ENCODE results near the gene GPAM.
"Not testable (repeated sequence)": the region's sequence is repeated elsewhere in the genome, so short reads cannot be mapped to it uniquely, and the experiment has no call there.

DNA sequence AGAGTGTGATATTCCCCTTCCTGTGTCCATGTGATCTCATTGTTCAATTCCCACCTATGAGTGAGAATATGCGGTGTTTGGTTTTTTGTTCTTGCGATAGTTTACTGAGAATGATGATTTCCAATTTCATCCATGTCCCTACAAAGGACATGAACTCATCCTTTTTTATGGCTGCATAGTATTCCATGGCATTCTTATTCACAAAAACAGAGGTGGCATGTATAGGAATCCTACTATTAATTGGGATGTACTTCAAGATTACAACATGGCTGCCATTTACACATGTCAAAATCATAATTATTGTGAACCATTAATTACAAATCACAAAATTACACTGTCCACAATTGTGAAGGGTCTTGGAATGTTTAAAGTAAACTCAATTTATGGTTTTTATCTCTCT lies 14.1 kb upstream of the GPAM start:
- not testable (repeated sequence) for TF ChIP-seq FOXM1 (IDR thresholded peaks at IDR 0.05; ENCODE audit: borderline replicate concordance); SUZ12 (IDR thresholded peaks at IDR 0.05); ARNT (IDR thresholded peaks at IDR 0.05); BHLHE40 (IDR thresholded peaks at IDR 0.05; ENCODE audit: borderline replicate concordance); ELF4 (IDR thresholded peaks at IDR 0.05); SP1 (IDR thresholded peaks at IDR 0.05); NFRKB (IDR thresholded peaks at IDR 0.05); L3MBTL2 (conservative IDR thresholded peaks at IDR 0.05)
- TF ChIP-seq, protein P1, sequence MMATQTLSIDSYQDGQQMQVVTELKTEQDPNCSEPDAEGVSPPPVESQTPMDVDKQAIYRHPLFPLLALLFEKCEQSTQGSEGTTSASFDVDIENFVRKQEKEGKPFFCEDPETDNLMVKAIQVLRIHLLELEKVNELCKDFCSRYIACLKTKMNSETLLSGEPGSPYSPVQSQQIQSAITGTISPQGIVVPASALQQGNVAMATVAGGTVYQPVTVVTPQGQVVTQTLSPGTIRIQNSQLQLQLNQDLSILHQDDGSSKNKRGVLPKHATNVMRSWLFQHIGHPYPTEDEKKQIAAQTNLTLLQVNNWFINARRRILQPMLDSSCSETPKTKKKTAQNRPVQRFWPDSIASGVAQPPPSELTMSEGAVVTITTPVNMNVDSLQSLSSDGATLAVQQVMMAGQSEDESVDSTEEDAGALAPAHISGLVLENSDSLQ (IDR thresholded peaks at IDR 0.05): not testable (repeated sequence)

Data from HEK293T (cell line).